HG02885 (cell line): ENCODE results near the gene PLD1.

Experiments used
- ATAC-seq: cut with Tn5 transposase; IDR thresholded peaks from one replicate; pipeline ENCODE4 v1.9.1; 2021; ENCODE audit warnings: mild to moderate bottlenecking; ENCODE audit not compliant: unreplicated experiment, poor library complexity

Gene PLD1

DNA sequence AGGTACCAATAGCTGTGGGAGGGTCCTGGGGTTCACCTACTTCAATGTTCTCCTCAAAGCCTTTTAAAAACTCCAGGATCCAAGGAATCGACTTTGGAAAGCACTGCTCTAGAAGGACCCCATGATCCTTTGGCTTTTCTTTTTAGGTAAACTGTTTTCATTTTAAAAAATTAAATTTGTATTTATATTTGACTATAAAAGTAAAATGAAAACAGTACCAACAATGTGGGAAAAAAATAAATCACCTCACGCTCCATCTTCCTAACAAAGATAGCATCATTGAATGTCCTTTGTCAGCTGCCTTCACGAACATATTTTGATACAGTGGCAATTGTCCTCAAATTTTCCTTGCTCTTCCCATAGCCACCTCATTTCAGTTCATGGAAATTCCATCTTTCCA lies 127.5 kb downstream of the PLD1 start:
- no peak for ATAC-seq

DNA sequence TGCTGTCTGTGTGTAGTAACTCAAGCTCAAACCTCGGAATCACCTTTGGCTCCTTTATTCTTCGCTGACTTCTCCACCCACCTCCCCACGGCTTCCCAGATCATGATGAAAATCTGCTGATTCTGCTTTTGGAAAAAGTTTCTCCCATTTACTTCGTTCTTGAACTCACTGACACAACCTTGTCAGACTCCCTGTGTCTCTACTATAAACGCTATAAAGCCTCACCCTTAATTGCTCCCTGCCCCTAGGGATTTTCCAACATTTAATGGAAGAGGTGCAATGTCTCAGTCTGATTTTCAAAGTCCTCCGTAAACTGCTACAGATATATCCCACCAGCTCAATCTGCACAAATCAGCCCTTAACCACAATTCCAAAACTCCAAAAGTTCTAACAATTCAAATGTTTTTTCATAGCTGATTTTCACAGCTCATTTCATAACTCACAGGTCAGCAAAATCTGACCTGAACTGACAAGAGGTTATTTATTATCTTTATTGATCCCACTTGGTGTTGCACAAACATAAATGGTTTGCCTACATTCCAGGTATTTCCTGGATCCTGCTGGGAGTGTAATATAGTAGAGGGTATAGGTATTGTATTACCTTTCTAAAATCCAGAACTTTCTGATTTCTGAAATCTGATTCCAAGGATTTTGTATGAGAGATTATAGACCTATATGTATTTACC lies 129.4 kb downstream of the PLD1 start:
- ATAC-seq: no peak

DNA sequence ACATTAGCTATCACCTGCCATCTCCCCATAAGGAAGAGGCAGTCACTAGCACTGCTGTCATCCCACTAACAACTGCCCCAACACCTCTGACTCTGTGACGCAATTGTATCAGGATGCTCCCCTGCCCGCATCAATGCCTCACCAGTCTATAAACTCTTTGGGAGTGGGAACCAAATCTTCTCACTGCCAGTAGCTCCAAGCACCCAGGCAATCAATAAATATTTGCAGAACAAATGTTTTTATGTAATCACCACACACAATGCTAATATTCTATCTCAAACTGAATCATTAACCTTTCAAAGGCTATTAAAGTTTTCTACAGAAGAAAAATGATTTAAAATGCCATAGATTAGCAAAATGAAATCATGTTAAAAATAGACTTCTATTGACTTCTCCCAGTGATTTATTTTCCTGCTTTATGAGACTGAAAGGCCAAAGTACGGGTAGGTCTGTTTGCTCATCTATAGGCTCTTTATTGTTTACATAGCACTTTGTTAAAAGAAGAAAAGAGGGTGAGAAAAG lies 131.3 kb downstream of the PLD1 start:
- ATAC-seq: no peak

DNA sequence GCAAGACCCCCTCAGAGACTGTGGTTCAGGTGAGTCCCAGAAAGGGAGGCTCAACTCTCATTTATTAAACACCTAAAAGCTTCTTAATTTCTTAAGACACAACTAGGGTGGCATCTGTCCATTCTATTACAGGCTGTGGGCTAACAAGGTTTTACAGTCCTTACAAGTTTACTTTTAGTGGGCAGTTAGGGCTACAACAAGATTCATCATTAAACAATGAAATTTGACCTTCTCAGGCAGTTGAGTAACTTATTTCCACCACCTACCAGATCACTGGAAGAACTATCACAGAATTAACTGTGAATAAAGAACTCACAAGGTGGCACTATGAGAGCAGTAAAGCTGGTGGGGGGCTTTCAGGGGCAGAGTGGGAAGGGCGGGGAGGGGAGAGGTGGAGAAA lies 132.6 kb downstream of the PLD1 start:
- ATAC-seq: no peak

DNA sequence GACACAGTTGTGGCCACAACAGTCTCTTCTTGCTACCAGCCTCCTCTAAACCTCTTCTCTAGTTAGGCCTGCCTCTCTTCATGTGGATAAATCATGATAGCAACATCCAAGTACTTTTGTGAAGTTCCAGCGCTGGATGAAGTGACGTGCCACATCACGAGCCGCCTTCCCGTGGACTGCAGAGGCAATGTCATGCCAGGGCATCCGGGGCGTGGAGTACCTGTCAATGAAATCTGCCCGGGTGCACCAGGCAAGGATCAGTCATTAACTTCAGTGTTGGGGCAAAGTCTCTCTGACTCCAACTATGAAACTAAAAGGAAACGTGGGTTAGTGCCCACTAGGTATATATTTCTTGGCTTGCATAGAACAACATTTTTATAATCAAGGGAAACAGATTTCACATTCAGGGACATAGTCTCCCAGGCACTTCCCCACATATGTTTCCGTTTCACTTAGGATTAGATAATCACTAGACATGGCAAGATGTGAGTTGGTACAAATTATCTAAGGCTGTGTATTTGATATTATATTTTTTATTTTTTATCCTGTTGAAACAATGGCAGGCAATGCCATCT lies 133.6 kb downstream of the PLD1 start:
- no peak for ATAC-seq

DNA sequence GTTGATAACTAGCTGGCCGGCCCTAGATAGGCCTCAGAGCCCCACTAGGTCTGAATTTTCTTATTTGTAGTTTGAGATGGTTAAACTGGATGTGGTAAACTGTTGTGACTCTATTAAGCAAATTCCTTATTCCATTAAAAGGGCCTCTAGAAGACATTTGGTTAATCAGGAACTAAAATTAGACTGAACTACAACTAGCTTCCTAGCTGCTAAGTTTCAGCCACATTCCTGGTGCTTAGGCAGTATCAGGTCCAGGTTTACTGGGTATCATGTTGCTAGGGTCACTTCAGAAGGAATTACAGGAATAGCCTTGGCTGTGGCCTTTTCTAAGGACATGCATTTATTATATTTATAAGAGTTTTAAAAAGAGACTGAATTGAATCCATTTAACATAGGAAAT lies 136.3 kb downstream of the PLD1 start:
- no peak for ATAC-seq

DNA sequence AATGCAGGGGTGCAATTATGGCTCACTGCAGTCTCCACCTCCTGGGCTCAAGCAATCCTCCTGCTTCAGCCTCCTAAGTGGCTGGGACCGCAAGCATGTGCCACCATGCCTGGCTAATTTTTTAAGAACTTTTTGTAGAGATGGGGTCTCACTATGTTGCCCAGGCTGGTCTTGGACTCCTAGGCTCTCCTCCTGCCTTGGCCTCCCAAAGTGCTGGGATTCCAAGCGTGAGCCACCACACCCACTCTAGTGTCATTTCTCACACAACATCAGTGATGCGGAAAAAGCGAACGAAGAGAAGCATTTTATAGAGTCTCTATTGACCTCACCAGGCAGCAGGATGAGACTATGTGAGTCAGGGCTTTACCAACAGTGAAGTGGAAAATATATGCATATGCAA lies 137.7 kb downstream of the PLD1 start:
- no peak for ATAC-seq

DNA sequence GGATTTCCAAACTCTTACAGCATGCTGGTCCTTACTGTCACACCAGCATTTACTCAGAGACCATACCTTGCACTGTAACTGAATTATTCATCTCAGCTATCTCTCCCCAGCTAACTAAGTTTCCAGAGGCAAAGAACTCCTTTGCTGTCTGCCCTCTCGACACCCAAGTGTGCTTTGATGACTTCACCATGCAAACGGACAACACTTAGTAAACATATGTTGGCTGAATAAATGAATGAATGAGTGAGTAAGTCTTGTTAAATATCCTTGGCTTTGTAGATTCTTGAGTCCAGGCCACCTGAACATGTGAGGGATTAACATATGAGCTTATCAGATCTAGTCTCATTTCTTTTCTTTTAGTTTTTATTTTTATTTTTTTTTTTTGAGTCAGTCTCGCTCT lies 138.2 kb downstream of the PLD1 start:
- no peak for ATAC-seq

DNA sequence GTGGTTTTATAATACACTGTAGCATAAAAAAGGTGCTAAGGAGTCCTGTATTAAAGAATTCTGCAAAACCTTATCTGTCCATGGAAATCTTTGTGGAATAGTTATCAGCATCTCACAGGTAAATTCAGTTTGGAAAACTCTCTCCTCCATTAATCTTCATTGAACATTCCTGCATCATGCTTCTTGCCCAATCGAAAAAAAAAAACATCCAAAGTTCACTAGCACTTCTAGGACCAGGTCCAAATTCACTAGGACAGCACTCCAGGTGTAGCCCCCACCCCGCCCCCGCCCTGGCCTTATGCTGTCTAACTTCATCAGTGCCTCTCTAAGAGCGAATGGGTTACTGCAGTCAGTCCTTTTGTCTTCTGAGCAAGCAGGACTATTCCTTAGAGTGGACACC lies 138.6 kb downstream of the PLD1 start:
- no peak for ATAC-seq

DNA sequence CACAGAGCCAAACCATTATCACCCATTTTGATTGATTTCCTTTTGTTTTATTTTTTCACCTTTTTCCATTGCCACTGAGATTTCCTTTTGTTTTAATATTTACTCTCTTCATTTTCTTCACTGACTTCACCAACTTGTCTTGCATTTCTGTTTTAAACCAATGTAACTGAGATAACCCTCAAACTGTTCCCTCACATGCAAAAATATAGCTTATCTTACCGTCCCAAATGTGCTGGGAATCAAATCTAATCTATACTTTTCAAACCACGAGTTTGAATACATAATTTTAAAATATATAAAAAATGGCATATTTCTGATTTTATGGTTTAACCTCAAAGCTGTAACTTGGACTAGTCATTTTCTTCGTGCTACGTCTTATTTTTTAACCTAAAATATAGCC lies 143.8 kb downstream of the PLD1 start:
- no peak for ATAC-seq

DNA sequence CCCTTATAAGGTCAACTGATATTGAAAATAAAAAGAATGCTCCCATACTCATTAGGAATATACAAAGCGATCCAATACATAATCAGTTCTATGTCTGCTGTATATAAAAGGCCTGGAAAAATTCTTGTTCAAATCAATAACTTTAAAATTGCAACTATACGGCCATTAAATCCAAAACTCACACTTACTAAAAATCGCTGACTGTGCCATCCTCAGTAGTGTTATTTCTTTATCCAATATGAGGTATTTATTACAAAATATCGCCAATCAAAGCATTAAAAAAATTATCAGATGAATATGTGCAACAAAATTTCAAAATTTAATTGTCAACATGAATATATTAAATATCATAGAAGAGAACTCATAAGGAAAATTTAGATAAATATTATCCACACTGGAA lies 146.5 kb downstream of the PLD1 start:
- ATAC-seq: no peak

DNA sequence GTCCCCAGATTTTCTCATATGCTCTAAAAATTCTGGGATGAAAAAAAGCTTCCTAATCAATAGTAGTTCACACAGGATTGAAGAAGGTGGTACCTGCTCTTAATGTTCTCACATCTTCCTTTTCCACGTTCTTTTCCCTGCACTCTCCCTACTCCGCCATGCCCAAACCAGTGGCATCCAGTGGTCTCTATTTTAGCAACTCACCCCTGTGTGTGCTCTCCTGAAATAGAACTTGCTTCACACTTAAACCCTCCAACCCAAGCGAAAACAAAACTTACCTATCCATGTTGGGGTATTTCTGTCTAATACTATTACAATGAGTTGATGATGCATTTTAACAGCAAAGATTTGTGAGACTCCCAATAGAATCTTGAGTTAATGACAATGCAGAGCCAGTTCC lies 148.8 kb downstream of the PLD1 start:
- no peak for ATAC-seq

DNA sequence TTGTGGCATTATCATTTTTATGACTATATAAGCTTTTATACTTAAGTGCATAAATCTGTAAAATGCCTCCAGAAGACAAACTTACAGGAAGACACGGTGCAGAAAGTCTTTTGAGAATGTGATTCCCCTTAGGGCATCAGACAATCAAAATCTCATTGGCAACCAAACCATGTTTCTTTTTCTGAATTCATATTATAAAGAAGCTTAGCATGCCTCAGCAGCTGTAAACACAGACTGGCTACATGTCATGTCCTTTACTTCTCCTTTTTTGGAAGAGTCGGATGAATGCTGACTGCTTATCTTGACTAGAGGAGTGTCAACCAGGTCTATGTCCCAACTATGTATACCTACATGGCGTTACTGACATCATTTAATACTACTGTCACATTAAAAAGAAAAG lies 150.1 kb downstream of the PLD1 start:
- ATAC-seq: no peak

DNA sequence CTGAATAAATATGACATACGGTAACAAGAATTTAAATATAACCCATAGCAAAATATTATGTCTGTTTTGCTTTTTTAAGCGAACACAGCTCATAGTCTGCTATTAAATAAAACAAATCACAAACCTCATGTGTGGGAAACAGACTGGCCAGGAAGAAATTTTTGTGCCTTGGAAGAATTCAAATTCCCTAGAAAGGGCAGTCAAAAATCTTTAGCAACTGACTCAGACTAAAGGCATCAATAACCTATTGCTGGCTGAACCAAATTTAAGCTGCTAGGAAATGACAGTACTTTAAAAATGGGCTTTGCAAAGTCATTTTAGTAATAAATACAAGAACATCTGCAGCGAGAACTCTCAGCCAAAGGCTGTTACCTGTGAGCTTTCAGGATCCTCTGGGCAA lies 151.4 kb downstream of the PLD1 start:
- no peak for ATAC-seq

DNA sequence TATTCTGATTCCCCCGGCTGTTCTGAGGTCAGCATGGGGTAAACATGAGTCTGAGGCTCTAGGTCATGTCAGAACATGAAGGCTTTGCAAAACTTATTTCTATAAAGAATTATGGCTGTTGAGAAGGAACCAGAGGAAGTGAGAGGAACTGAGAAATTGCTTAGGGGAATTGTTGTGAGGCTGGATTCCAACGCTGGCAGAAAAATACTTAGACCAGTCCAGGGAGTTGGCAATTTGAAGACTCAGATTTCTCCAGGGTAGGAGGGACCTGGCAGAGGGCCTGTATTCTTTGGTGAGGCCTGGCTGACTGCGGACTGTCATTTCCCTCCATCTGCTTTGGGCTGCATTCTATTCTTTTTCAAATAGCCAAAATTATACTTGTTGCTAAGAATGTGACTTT lies 155.5 kb downstream of the PLD1 start:
- ATAC-seq: no peak

DNA sequence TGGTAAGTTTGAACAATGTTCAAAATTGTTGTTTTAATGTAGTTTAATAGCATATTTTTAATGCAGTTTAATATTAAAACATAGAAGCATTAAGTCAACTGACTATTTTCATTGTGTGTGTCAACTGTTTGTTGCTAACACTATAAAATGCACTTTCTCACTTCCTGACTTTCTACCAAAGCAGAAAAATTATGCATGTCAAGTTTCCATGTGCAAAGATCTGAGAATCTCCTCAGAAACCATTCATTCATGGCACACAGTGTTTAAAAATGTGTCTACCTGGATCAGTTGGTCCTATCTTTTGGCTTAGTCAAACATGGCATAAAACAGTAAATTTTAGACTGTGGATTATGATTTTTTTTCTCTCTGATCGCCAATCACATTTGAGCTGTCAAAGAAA lies 156.0 kb downstream of the PLD1 start:
- no peak for ATAC-seq

DNA sequence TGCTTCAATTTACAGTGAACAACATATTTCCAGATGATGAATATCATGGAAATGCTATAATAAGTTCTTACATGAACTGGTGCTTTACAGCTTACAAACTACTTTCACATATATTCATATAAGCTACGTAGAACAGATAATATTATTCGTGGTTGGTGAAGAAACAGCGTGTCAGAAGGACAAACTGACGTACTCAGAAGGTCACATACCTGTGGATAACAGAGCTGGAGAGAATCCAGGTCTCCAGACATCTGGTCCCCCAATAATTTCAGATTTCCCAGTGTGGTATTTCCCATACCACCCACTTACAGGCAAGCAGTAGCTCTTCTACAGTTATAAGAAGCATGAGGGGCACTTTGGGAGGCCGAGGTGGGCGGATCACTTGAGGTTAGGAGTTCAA lies 156.6 kb downstream of the PLD1 start:
- ATAC-seq: no peak

DNA sequence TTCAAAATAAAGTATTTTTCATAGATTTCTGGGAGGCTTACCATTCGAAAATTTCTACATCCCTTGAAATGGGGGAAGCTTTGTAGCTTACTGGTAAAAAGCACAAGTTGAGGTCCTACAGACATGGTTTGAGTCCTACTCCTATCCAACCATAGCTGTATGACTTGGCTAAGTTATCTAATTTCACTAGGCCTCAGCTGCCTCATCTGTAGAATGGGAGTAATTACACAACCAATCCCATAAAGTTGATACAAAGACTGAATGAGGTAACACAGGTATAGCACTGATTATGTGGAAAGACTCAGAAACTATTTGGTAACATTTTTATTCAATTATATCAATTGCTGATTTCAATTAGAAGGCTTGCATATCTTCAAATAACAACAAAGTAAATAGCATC lies 157.4 kb downstream of the PLD1 start:
- ATAC-seq: no peak

DNA sequence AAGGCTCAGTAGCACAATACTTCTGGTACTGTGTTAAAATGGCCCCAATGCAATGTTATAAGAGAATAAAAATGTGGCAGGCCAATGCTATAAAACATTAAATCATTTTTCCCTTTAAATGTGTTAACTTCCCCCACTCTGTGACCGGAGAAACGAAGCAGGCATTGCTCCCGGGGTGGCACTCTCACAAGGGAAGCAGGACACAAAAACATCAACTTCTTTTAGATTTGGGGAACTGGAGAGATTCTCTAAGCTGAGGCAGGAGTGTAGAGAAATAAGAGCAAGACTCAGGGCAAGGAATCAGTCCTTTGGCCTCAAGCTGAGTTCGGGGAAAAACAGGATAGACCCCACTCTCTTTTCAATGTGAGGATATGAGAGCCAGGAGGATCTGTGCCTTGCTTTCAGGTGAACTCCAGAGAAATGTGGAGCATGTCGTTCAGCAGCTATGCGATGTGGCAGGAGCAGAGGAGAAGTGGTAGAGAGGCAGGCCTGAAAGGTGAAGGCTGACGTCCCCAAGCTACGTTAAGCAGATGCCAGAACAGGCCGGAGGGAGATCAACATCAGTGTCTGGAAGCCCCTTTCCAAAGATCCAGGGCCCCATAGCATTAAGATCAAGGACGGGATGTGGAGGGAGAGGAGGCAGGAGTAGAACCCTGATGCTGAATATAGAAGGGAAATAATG lies 160.2 kb downstream of the PLD1 start:
- ATAC-seq: no peak

DNA sequence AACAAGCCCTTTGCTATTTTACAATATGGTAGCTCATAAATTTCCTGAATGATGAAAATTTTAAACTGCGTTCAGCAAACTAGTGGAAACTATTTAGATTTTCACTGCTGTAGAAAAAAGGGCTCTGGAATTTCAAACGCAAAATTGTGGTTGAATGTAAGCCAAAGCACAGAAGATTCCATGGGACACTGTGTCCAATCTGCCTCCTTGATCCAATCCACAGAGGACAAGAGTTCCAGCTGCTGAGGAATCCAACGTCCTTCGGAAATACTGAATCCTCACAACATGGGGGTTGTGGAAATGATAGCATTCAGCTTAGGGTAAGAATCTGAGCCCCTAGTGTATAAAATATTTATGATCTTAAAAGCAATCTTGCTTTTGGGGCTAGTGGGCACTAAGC lies 161.0 kb downstream of the PLD1 start:
- ATAC-seq: no peak

DNA sequence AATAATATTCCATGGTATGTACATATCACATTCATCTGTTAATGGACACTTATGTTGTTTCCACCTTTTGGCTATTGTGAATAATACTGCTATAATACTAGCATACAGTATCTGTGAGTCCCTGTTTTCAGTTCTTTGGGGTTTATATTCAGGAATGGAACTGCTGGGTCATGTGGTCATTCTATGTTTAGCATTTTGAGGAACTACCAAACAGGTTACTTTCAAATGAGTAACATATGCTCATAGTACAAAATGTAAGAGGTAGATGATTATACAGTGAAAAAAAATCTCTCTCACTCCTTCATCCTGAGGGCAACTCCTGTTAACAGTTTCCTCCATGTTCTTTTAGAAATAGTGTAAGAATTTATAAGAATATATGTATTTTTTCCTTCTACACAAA lies 162.2 kb downstream of the PLD1 start:
- peak; percentile 52 for ATAC-seq
